IMR-90 (cell line): ENCODE measurements around the gene ELOVL1. TPM values are rescaled to one million over a fixed set of nuclear protein-coding genes. Genes with fewer than 3 reads are reported as not detected.
A peak's percentile ranks its signal among the peaks of the same experiment; 100 is the strongest.

Experiments
- ATAC-seq: fragments of 200-7000 bp; cut with Tn5 transposase; 2 replicates; pipeline ENCODE4 v1.9.1; 2020; ENCODE audit warnings: low read depth, mild to moderate bottlenecking, moderate library complexity
- BruUV-seq: library from RNA; stranded (reverse); fragments of 400-500 nt; replicated peaks from 2 replicates; lab custom pipeline; 2021; lab: Mats Ljungman, UMichigan
- CTCF ChIA-PET: fragments of 300-600 bp; formaldehyde crosslinking; extraction: SDS; loops from one replicate; lab custom pipeline; 2021; ENCODE audit warnings: antibody characterized with exemption; lab: Yijun Ruan, JAX
- POLR2A ChIA-PET: fragments of 300-600 bp; sonication (Branson Sonifier 250); formaldehyde crosslinking; loops from one replicate; lab custom pipeline; 2022; ENCODE audit warnings: antibody characterized with exemption; ENCODE audit not compliant: unreplicated experiment; lab: Charles Lee
- DNase-seq: peaks from one replicate; pipeline ENCODE4 v3.0.0; 2013
- H2AFZ ChIP-seq: replicated peaks from 2 replicates; pipeline ENCODE3; 2013; ENCODE audit warnings: low read length, mild to moderate bottlenecking; ENCODE audit not compliant: poor library complexity
- H2AK5ac ChIP-seq: 2 replicates; pipeline ENCODE4 v1.6.1; 2013; ENCODE audit warnings: low read depth, low read length, inconsistent platforms
- H2AK9ac ChIP-seq: replicated peaks from 2 replicates; pipeline ENCODE3; 2013; ENCODE audit warnings: mild to moderate bottlenecking, low read depth, low read length, moderate library complexity; ENCODE audit not compliant: poor library complexity
- H2BK120ac ChIP-seq: 2 replicates; pipeline ENCODE4 v1.6.1; 2013; ENCODE audit warnings: low read depth, low read length, inconsistent platforms
- H2BK15ac ChIP-seq: 3 replicates; pipeline ENCODE4 v1.6.1; 2013; ENCODE audit warnings: low read depth, low read length, inconsistent platforms
- H2BK20ac ChIP-seq: 2 replicates; pipeline ENCODE4 v1.6.1; 2013; ENCODE audit warnings: low read depth, mild to moderate bottlenecking, inconsistent platforms, low read length, moderate library complexity
- H2BK5ac ChIP-seq: 2 replicates; pipeline ENCODE4 v1.6.1; 2013; ENCODE audit warnings: mild to moderate bottlenecking, low read depth, low read length, inconsistent platforms; ENCODE audit not compliant: poor library complexity, severe bottlenecking
- H3K14ac ChIP-seq: replicated peaks from 2 replicates; pipeline ENCODE4 v1.6.1; 2013; ENCODE audit warnings: low read depth, low read length, inconsistent platforms
- H3K18ac ChIP-seq: 2 replicates; pipeline ENCODE4 v1.6.1; 2013; ENCODE audit warnings: low read depth, low read length, control low read depth
- H3K23ac ChIP-seq: 2 replicates; pipeline ENCODE4 v1.6.1; 2013; ENCODE audit warnings: low read depth, low read length, inconsistent platforms
- H3K27ac ChIP-seq: 2 replicates; pipeline ENCODE4 v1.5.1; 2013; ENCODE audit warnings: mild to moderate bottlenecking, control low read depth, low read length; ENCODE audit not compliant: insufficient read depth
- H3K27me3 ChIP-seq: 2 replicates; pipeline ENCODE4 v1.6.1; 2013; ENCODE audit warnings: low read length; ENCODE audit not compliant: control insufficient read depth, insufficient read depth
- H3K36me3 ChIP-seq: 2 replicates; pipeline ENCODE4 v1.6.1; 2013; ENCODE audit warnings: low read length, mixed read lengths; ENCODE audit not compliant: control insufficient read depth, insufficient read depth
- H3K4ac ChIP-seq: 2 replicates; pipeline ENCODE4 v1.6.1; 2013; ENCODE audit warnings: low read depth, low read length, inconsistent platforms
- H3K4me1 ChIP-seq: 2 replicates; pipeline ENCODE4 v1.6.1; 2013; ENCODE audit warnings: low read length, mixed read lengths; ENCODE audit not compliant: control insufficient read depth, insufficient read depth
- H3K4me2 ChIP-seq: 2 replicates; pipeline ENCODE4 v1.6.1; 2013; ENCODE audit warnings: low read depth, mild to moderate bottlenecking, control low read depth, low read length, moderate library complexity
- H3K4me3 ChIP-seq: 2 replicates; pipeline ENCODE4 v1.5.1; 2013; ENCODE audit warnings: low read depth, mild to moderate bottlenecking, control low read depth, low read length, moderate library complexity; ENCODE audit not compliant: insufficient read depth
- H3K56ac ChIP-seq: 2 replicates; pipeline ENCODE4 v1.6.1; 2013; ENCODE audit warnings: low read length, inconsistent platforms; ENCODE audit not compliant: insufficient read depth; ENCODE audit errors: extremely low read depth
- H3K79me1 ChIP-seq, 2 experiments: 2 replicates each; pipeline ENCODE4 v1.6.1; 2013; ENCODE audit warnings: low read length in 2 of 2, inconsistent platforms in 1 of 2, low read depth in 1 of 2
- H3K9ac ChIP-seq: 2 replicates; pipeline ENCODE4 v1.6.1; 2013; ENCODE audit warnings: low read depth, low read length, control low read depth
- H3K9me1 ChIP-seq: 2 replicates; pipeline ENCODE4 v1.6.1; 2013; ENCODE audit warnings: low read length, inconsistent platforms; ENCODE audit not compliant: insufficient read depth
- H3K9me3 ChIP-seq: 2 replicates; pipeline ENCODE4 v1.6.1; 2013; ENCODE audit warnings: low read length; ENCODE audit not compliant: control insufficient read depth, insufficient read depth
- H4K20me1 ChIP-seq: 2 replicates; pipeline ENCODE4 v1.6.1; 2013; ENCODE audit warnings: low read length, inconsistent platforms; ENCODE audit not compliant: insufficient read depth
- H4K5ac ChIP-seq: 2 replicates; pipeline ENCODE4 v1.6.1; 2013; ENCODE audit warnings: mild to moderate bottlenecking, low read depth, low read length, control low read depth
- H4K8ac ChIP-seq, 2 experiments: 2 replicates each; pipeline ENCODE4 v1.6.1; 2013; ENCODE audit warnings: low read depth in 2 of 2, low read length in 2 of 2, control low read depth in 1 of 2, inconsistent platforms in 1 of 2
- H4K91ac ChIP-seq: 2 replicates; pipeline ENCODE4 v1.6.1; 2013; ENCODE audit warnings: low read depth, low read length, inconsistent platforms; ENCODE audit not compliant: insufficient read depth
- CHD1 ChIP-seq: IDR thresholded peaks from 2 replicates; pipeline ENCODE4 v1.6.1; 2012; ENCODE audit warnings: low read depth, low read length, improper control_type of control experiment
- FOS ChIP-seq: fragments of 150-350 bp; IDR thresholded peaks from 2 replicates; pipeline ENCODE4 v1.6.1; 2016; ENCODE audit warnings: low read depth, low read length
- MAZ ChIP-seq: IDR thresholded peaks from 2 replicates; pipeline ENCODE4 v1.6.1; 2012; ENCODE audit warnings: low read depth, mild to moderate bottlenecking, low read length, improper control_type of control experiment, moderate library complexity, borderline replicate concordance
- NFE2L2 ChIP-seq: fragments of 150-350 bp; IDR thresholded peaks from 2 replicates; pipeline ENCODE4 v1.6.1; 2016; ENCODE audit warnings: low read depth, mild to moderate bottlenecking, low read length
- RAD21 ChIP-seq: IDR thresholded peaks from 2 replicates; pipeline ENCODE4 v1.6.1; 2012; ENCODE audit warnings: low read length, improper control_type of control experiment
- RCOR1 ChIP-seq: IDR thresholded peaks from 2 replicates; pipeline ENCODE4 v1.6.1; 2012; ENCODE audit warnings: mild to moderate bottlenecking, low read length, improper control_type of control experiment; ENCODE audit not compliant: insufficient replicate concordance
- RFX5 ChIP-seq: IDR thresholded peaks from 2 replicates; pipeline ENCODE4 v1.8.0; 2012; ENCODE audit warnings: low read depth, mild to moderate bottlenecking, low read length, moderate library complexity
- SMC3 ChIP-seq: fragments of 150-350 bp; IDR thresholded peaks from 2 replicates; pipeline ENCODE4 v1.6.1; 2016; ENCODE audit warnings: low read depth, mild to moderate bottlenecking, antibody characterized with exemption, low read length, moderate library complexity
- WGBS, 2 experiments: methylation state at CpG; one replicate each; pipeline versions ENCODE4 v1.1.5 to v1.1.7; 2013; ENCODE audit warnings: missing lambda C conversion rate in 2 of 2; ENCODE audit not compliant: insufficient read length in 1 of 2; ENCODE audit errors: extremely low coverage in 2 of 2; 5-methylcytosine and 5-hydroxymethylcytosine counted together
- dilution Hi-C: fragments of 300-500 bp; cut with HindIII; formaldehyde crosslinking; loops from one replicate; pipeline ENCODE4 v1.14.3; 2018; ENCODE audit warnings: low sequenced_read_pairs; ENCODE audit not compliant: unreplicated experiment
- in situ Hi-C: fragments of 300-500 bp; cut with MboI; formaldehyde crosslinking; loops from 3 replicates; pipeline ENCODE4 v1.14.3; 2019; ENCODE audit warnings: low sequenced_read_pairs, inconsistent platforms, mixed read lengths
- intact Hi-C: fragments of 100-400 bp; cut with micrococcal nuclease; formaldehyde crosslinking; loops from 2 replicates; pipeline ENCODE4 v1.10.0; 2022
- polyA plus RNA-seq, 3 experiments: library from polyadenylated mRNA; depleted of rRNA; stranded (reverse); fragments of >200 nt; gene quantifications; 2 replicates each; pipeline ENCODE4 v1.2.3, GENCODE V29; 2012; ENCODE audit warnings: low replicate concordance in 1 of 3
- total RNA-seq: library from RNA; depleted of rRNA; stranded (reverse); fragments of >200 nt; gene quantifications from 2 replicates; pipeline ENCODE4 v1.2.3, GENCODE V29; 2012
- TF ChIP-seq, protein P1 (sequence below): fragments of 150-350 bp; IDR thresholded peaks from 2 replicates; pipeline ENCODE4 v1.6.1; 2016; ENCODE audit warnings: low read depth, mild to moderate bottlenecking, low read length, moderate library complexity, borderline replicate concordance
- TF ChIP-seq, protein P2 (sequence below): conservative IDR thresholded peaks from 2 replicates; pipeline ENCODE4 v1.5.1; 2012; ENCODE audit warnings: mild to moderate bottlenecking, low read depth, low read length, improper control_type of control experiment

The ELOVL1 gene
- total and polyA plus RNA-seq, 2 of the 4 experiments (the other 2 are of a cell fraction), result 88.9 to 211 TPM

DNA sequence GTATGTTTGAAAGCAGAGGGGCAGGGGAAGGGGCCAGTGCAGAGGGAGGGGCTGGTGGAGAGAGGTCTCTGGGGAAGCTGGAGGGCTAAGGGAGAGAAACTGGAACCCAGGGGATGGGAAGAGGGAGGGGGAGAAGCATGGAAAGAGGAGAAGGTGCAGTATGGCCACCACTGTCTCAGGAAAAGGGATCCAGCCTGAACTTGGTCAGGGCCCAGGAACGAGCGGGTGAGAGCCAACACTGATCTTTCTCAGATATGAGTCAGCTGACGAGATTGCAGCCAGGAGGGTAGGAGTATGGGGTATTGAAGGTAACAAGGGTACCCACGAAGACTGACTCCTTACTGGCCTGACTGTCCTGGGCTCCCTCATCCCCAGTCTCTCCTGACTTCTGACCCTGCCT is 49.0 kb downstream of the ELOVL1 start:
- Histone ChIP-seq H2BK120ac (no peak overlapping the region), H3K9me3 (no peaks in the 10 kb centered on the region), H3K23ac (no peak overlapping the region), H3K4me1 (peaks cover 5% of the 10 kb centered on the region), H3K9me1 (peaks cover 3% of the 10 kb centered on the region; the same call in 1 of the 2 replicates), H3K4me2 (no peak overlapping the region), H3K36me3 (no peaks in the 10 kb centered on the region), H4K20me1 (no peaks in the 10 kb centered on the region), H2BK20ac (no peak overlapping the region), H3K14ac (no peak overlapping the region), H3K27me3 (no peaks in the 10 kb centered on the region), H3K18ac (no peak overlapping the region), H2AFZ (no peak overlapping the region), H3K27ac (no peak overlapping the region), H4K5ac (no peak overlapping the region), H3K56ac (no peak overlapping the region), H4K8ac (no peak overlapping the region), H3K79me1 (no peaks in the 10 kb centered on the region), H2BK15ac (no peak overlapping the region), H2BK5ac (no peak overlapping the region), H2AK9ac (peak overlapping the region; percentile 44), H4K91ac (no peak overlapping the region), H3K9ac (no peak overlapping the region), H2AK5ac (no peak overlapping the region), H3K4ac (no peak overlapping the region), H3K4me3 (no peak overlapping the region)
- DNase-seq (no peak), ATAC-seq (no peak)
- ChIA-PET POLR2A (no interaction called here), CTCF (no interaction called here)
- TF ChIP-seq SMC3 (no peak), MAZ (no peak), NFE2L2 (no peak), RFX5 (no peak), RAD21 (no peak), RCOR1 (no peak), CHD1 (no peak), FOS (no peak)
- TF ChIP-seq, protein P1, sequence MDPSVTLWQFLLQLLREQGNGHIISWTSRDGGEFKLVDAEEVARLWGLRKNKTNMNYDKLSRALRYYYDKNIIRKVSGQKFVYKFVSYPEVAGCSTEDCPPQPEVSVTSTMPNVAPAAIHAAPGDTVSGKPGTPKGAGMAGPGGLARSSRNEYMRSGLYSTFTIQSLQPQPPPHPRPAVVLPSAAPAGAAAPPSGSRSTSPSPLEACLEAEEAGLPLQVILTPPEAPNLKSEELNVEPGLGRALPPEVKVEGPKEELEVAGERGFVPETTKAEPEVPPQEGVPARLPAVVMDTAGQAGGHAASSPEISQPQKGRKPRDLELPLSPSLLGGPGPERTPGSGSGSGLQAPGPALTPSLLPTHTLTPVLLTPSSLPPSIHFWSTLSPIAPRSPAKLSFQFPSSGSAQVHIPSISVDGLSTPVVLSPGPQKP, result no peak
- TF ChIP-seq, protein P2, sequence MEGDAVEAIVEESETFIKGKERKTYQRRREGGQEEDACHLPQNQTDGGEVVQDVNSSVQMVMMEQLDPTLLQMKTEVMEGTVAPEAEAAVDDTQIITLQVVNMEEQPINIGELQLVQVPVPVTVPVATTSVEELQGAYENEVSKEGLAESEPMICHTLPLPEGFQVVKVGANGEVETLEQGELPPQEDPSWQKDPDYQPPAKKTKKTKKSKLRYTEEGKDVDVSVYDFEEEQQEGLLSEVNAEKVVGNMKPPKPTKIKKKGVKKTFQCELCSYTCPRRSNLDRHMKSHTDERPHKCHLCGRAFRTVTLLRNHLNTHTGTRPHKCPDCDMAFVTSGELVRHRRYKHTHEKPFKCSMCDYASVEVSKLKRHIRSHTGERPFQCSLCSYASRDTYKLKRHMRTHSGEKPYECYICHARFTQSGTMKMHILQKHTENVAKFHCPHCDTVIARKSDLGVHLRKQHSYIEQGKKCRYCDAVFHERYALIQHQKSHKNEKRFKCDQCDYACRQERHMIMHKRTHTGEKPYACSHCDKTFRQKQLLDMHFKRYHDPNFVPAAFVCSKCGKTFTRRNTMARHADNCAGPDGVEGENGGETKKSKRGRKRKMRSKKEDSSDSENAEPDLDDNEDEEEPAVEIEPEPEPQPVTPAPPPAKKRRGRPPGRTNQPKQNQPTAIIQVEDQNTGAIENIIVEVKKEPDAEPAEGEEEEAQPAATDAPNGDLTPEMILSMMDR, result no peak
- no TSS peak for BruUV-seq
- intact Hi-C loops (no loop called here), in situ Hi-C loops (no loop called here), dilution Hi-C loops (no loop called here)
- WGBS, 2 experiments, result no CpG with 5 or more reads among the region's 4 CpGs
